GM12878 (cell line): Measurements from ENCODE around the gene MEF2C. TPM values are rescaled to one million over a fixed set of nuclear protein-coding genes. Genes with fewer than 3 reads are reported as not detected.

Experiments
- CBFB ChIP-seq: IDR thresholded peaks from 2 replicates; pipeline ENCODE4 v1.6.1; 2016; ENCODE audit warnings: antibody characterized with exemption, low read depth
- CEBPB ChIP-seq, 2 experiments: fragments of 150-350 bp in 1 of 2; IDR thresholded peaks; 2 replicates each; pipeline ENCODE4 v1.6.1; 2012 to 2014; ENCODE audit warnings: low read depth in 2 of 2, low read length in 2 of 2, borderline replicate concordance in 1 of 2, inconsistent platforms in 1 of 2
- CREB1 ChIP-seq: IDR thresholded peaks from 2 replicates; pipeline ENCODE4 v1.6.1; 2012; ENCODE audit warnings: low read depth, mild to moderate bottlenecking, inconsistent platforms
- FOS ChIP-seq: IDR thresholded peaks from 3 replicates; pipeline ENCODE4 v1.6.1; 2011; ENCODE audit warnings: borderline replicate concordance; ENCODE audit not compliant: insufficient read length; ENCODE audit errors: extremely low read depth
- IKZF1 ChIP-seq: fragments of 450-650 bp; conservative IDR thresholded peaks from 2 replicates; pipeline ENCODE4 v1.6.1; 2017; ENCODE audit warnings: antibody characterized with exemption, mild to moderate bottlenecking
- IRF4 ChIP-seq: IDR thresholded peaks from 2 replicates; pipeline ENCODE4 v1.6.1; 2011; ENCODE audit warnings: low read depth, low read length
- JUND ChIP-seq: IDR thresholded peaks from 2 replicates; pipeline ENCODE4 v1.6.1; 2012; ENCODE audit warnings: low read depth, mild to moderate bottlenecking, low read length, improper control_type of control experiment, moderate library complexity
- KDM1A ChIP-seq: fragments of 200-600 bp; sonication (generic); IDR thresholded peaks from 2 replicates; pipeline ENCODE4 v1.6.1; 2016; ENCODE audit warnings: borderline replicate concordance
- LARP7 ChIP-seq: fragments of 450-650 bp; IDR thresholded peaks from 2 replicates; pipeline ENCODE4 v1.6.1; 2017; ENCODE audit warnings: mild to moderate bottlenecking
- MLLT1 ChIP-seq: fragments of 450-650 bp; IDR thresholded peaks from 2 replicates; pipeline ENCODE4 v1.6.1; 2016; ENCODE audit warnings: mild to moderate bottlenecking
- MTA2 ChIP-seq: fragments of 450-650 bp; IDR thresholded peaks from 2 replicates; pipeline ENCODE4 v1.6.1; 2016; ENCODE audit warnings: low read depth, mild to moderate bottlenecking, moderate library complexity
- MYC ChIP-seq: IDR thresholded peaks from 2 replicates; pipeline ENCODE4 v1.6.1; 2011; ENCODE audit warnings: mild to moderate bottlenecking, low read length, moderate library complexity, inconsistent platforms; ENCODE audit not compliant: insufficient read depth, insufficient replicate concordance, insufficient read length, severe bottlenecking
- NFYB ChIP-seq: IDR thresholded peaks from 2 replicates; pipeline ENCODE4 v1.6.1; 2011; ENCODE audit warnings: low read depth, mild to moderate bottlenecking, low read length, improper control_type of control experiment, moderate library complexity; ENCODE audit not compliant: insufficient read depth
- POLR2AphosphoS5 ChIP-seq: IDR thresholded peaks from 2 replicates; pipeline ENCODE4 v1.6.1; 2011; ENCODE audit warnings: mild to moderate bottlenecking, low read length, inconsistent platforms
- PRDM15 ChIP-seq: fragments of 450-650 bp; formaldehyde crosslinking; IDR thresholded peaks from 2 replicates; pipeline ENCODE4 v1.4.0; 2020; ENCODE audit warnings: mild to moderate bottlenecking, moderate library complexity
- RCOR1 ChIP-seq: conservative IDR thresholded peaks from 2 replicates; pipeline ENCODE4 v1.6.1; 2012; ENCODE audit warnings: low read depth, low read length, improper control_type of control experiment
- REST ChIP-seq: IDR thresholded peaks from 2 replicates; pipeline ENCODE4 v1.6.1; 2012; ENCODE audit warnings: mild to moderate bottlenecking, low read depth, low read length
- SKIL ChIP-seq: fragments of 450-650 bp; IDR thresholded peaks from 2 replicates; pipeline ENCODE4 v1.6.1; 2017; ENCODE audit warnings: mild to moderate bottlenecking, low read depth, inconsistent platforms; ENCODE audit not compliant: poor library complexity, severe bottlenecking
- SMAD5 ChIP-seq: IDR thresholded peaks from 2 replicates; pipeline ENCODE4 v1.6.1; 2016; ENCODE audit warnings: antibody characterized with exemption, low read depth
- SREBF1 ChIP-seq: IDR thresholded peaks from 2 replicates; pipeline ENCODE4 v1.6.1; 2012; ENCODE audit warnings: mild to moderate bottlenecking, low read length
- STAT3 ChIP-seq: IDR thresholded peaks from 2 replicates; pipeline ENCODE4 v1.6.1; 2011; ENCODE audit warnings: low read depth, low read length, improper control_type of control experiment
- polyA plus RNA-seq, 11 experiments: library from polyadenylated mRNA; depleted of rRNA in 4 of 11; unstranded in 6 of 11; stranded (reverse) in 5 of 11; fragments of >200 nt; fragmentation: Nextera tagmentation in 4 of 11; fragmentation: Illumina TruSeq in 1 of 11; extraction: Ambion mirVana in 4 of 11; extraction: Trizol in 1 of 11; gene quantifications; 1 replicate in 1 of 11; 2 replicates in 10 of 11; pipeline versions ENCODE4 v1.2.1 to v1.2.3, GENCODE V29; 2011 to 2016; ENCODE audit warnings: inconsistent platforms in 2 of 11, missing spikeins in 2 of 11, low read depth in 1 of 11
- total RNA-seq, 4 experiments: library from RNA; depleted of rRNA in 3 of 4; stranded (reverse); fragments of >200 nt in 3 of 4; fragmentation: Illumina TruSeq in 1 of 4; extraction: Trizol in 1 of 4; gene quantifications; 2 replicates each; pipeline versions ENCODE4 v1.2.1 to v1.2.3, GENCODE V29; 2013 to 2021

Gene MEF2C
- total and polyA plus RNA-seq, 10 of the 15 experiments (the other 5 are each of a cell fraction or from before 2014, with no cell fraction given) = 104 to 225 (median 180) TPM

GRCh38 chr5:88872971-88873370 is 10.0 kb downstream of the MEF2C start (continued):
- no peak for TF ChIP-seq NFYB
- no peak for TF ChIP-seq CBFB
- no peak for TF ChIP-seq REST
- TF ChIP-seq STAT3 = no peak
- TF ChIP-seq CREB1 = no peak
- no peak for TF ChIP-seq LARP7
- TF ChIP-seq POLR2AphosphoS5 = peak; percentile 71
- no peak for TF ChIP-seq MYC
- no peak for TF ChIP-seq IRF4
- TF ChIP-seq PRDM15 (CRISPR knock-in tag) = no peak
- peak; percentile 86 for TF ChIP-seq IKZF1
- no peak for TF ChIP-seq FOS
- TF ChIP-seq SREBF1 = no peak
- TF ChIP-seq JUND = no peak
- no peak for TF ChIP-seq RCOR1
- no peak for TF ChIP-seq KDM1A
- TF ChIP-seq SMAD5 = no peak; the same call in 1 of the 2 replicates
- TF ChIP-seq SKIL = no peak
- no peak for TF ChIP-seq MTA2
- peak; percentile 82; the same call in 1 of the 2 replicates for TF ChIP-seq MLLT1
- TF ChIP-seq CEBPB (IDR thresholded peaks at IDR 0.05; ENCODE audit: borderline replicate concordance in 1 of 2, low read depth in 2 of 2, low read length in 2 of 2) = no peak
